ENCODE data around the gene GBE1. TPM values are rescaled to one million over a fixed set of nuclear protein-coding genes. Genes with fewer than 3 reads are reported as not detected.
A peak's percentile ranks its signal among the peaks of the same experiment; 100 is the strongest.

The GBE1 gene
- total and polyA plus RNA-seq, 9 of the 15 experiments (the other 6 are each of a cell fraction or from before 2014, with no cell fraction given) = 7.9 to 25.6 (median 13.1) TPM

GRCh38 chr3:81744366-81744765 lies 17.1 kb downstream of the GBE1 start (continued):
- TF ChIP-seq NCOA2 (IDR thresholded peaks at IDR 0.05; ENCODE audit: partially characterized antibody in 2 of 2) = no peak
- no peak for TF ChIP-seq ZBTB34 (CRISPR knock-in tag; IDR thresholded peaks at IDR 0.05)
- TF ChIP-seq, protein P1, sequence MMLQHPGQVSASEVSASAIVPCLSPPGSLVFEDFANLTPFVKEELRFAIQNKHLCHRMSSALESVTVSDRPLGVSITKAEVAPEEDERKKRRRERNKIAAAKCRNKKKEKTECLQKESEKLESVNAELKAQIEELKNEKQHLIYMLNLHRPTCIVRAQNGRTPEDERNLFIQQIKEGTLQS (IDR thresholded peaks at IDR 0.05) = peak; percentile 53
- TF ChIP-seq, protein P1 (CRISPR knock-in tag; conservative IDR thresholded peaks at IDR 0.05) = no peak
- TF ChIP-seq, protein P2, sequence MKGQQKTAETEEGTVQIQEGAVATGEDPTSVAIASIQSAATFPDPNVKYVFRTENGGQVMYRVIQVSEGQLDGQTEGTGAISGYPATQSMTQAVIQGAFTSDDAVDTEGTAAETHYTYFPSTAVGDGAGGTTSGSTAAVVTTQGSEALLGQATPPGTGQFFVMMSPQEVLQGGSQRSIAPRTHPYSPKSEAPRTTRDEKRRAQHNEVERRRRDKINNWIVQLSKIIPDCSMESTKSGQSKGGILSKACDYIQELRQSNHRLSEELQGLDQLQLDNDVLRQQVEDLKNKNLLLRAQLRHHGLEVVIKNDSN (CRISPR knock-in tag; IDR thresholded peaks at IDR 0.05) = no peak
- no peak for TF ChIP-seq C11orf30 (IDR thresholded peaks at IDR 0.05; ENCODE audit: low read depth)
- TF ChIP-seq PURB (CRISPR knock-in tag; IDR thresholded peaks at IDR 0.05; ENCODE audit: low read depth) = no peak
- TF ChIP-seq, protein P3, sequence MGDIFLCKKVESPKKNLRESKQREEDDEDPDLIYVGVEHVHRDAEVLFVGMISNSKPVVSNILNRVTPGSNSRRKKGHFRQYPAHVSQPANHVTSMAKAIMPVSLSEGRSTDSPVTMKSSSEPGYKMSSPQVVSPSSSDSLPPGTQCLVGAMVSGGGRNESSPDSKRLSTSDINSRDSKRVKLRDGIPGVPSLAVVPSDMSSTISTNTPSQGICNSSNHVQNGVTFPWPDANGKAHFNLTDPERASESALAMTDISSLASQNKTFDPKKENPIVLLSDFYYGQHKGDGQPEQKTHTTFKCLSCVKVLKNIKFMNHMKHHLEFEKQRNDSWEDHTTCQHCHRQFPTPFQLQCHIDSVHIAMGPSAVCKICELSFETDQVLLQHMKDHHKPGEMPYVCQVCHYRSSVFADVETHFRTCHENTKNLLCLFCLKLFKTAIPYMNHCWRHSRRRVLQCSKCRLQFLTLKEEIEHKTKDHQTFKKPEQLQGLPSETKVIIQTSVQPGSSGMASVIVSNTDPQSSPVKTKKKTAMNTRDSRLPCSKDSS (IDR thresholded peaks at IDR 0.05; ENCODE audit: low read depth, partially characterized antibody) = no peak
- no peak; the same call in 1 of the 2 replicates for TF ChIP-seq FOSL1 (tag; conservative IDR thresholded peaks at IDR 0.05)
- TF ChIP-seq MED1 (CRISPR knock-in tag; IDR thresholded peaks at IDR 0.05; ENCODE audit: borderline replicate concordance) = no peak
- TF ChIP-seq ZNF444 (CRISPR knock-in tag; IDR thresholded peaks at IDR 0.05) = no peak
- TF ChIP-seq, protein P4, sequence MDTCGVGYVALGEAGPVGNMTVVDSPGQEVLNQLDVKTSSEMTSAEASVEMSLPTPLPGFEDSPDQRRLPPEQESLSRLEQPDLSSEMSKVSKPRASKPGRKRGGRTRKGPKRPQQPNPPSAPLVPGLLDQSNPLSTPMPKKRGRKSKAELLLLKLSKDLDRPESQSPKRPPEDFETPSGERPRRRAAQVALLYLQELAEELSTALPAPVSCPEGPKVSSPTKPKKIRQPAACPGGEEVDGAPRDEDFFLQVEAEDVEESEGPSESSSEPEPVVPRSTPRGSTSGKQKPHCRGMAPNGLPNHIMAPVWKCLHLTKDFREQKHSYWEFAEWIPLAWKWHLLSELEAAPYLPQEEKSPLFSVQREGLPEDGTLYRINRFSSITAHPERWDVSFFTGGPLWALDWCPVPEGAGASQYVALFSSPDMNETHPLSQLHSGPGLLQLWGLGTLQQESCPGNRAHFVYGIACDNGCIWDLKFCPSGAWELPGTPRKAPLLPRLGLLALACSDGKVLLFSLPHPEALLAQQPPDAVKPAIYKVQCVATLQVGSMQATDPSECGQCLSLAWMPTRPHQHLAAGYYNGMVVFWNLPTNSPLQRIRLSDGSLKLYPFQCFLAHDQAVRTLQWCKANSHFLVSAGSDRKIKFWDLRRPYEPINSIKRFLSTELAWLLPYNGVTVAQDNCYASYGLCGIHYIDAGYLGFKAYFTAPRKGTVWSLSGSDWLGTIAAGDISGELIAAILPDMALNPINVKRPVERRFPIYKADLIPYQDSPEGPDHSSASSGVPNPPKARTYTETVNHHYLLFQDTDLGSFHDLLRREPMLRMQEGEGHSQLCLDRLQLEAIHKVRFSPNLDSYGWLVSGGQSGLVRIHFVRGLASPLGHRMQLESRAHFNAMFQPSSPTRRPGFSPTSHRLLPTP (IDR thresholded peaks at IDR 0.05; ENCODE audit: borderline replicate concordance, extremely low read depth, insufficient read length) = no peak
- no peak for TF ChIP-seq SIN3B (IDR thresholded peaks at IDR 0.05; ENCODE audit: low read depth)
- peak; percentile 38; the same call in 1 of the 2 replicates for TF ChIP-seq EP300 (IDR thresholded peaks at IDR 0.05; ENCODE audit: low read length)
- TF ChIP-seq TRIM28 (IDR thresholded peaks at IDR 0.05) = no peak
- no peak for TF ChIP-seq CC2D1A (IDR thresholded peaks at IDR 0.05)
- 0 out of 2 replicates have a peak, but pooled peaks have one; percentile 22 for TF ChIP-seq SOX6 (IDR thresholded peaks at IDR 0.05)
- no peak for TF ChIP-seq ZNF717 (CRISPR knock-in tag; IDR thresholded peaks at IDR 0.05)
- no peak for TF ChIP-seq PCBP2 (IDR thresholded peaks at IDR 0.05; ENCODE audit: low read depth, low read length, poor library complexity, severe bottlenecking)
- no peak for TF ChIP-seq ZNF280B (CRISPR knock-in tag; IDR thresholded peaks at IDR 0.05)
